Measurements from ENCODE around the gene ZC3HAV1L.
A peak's percentile ranks its signal among the peaks of the same experiment; 100 is the strongest.
"Not testable (repeated sequence)": the region's sequence is repeated elsewhere in the genome, so short reads cannot be mapped to it uniquely, and the experiment has no call there.

The ZC3HAV1L gene

DNA sequence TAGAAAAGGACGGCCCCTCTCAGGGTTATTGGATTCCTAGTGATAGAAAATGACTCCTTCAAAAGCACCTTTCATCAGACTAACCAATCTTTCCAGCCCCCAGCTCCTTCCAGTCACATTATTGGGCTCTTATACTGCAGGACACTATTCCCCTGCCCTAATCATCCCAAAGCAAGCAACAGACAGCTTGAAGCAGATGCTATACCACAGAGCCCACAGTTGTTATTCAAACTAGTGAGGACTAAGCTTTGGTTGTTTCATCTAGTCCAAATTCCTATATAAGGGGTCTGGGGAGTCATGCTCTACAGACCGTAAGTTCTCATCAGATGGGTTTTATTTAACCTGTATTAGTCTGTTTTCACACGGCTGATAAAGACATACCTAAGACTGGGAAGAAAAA, 24.5 kb downstream of the ZC3HAV1L start:
- DNase-seq = no peak

- no peak for DNase-seq
These were observed 31.3 kb downstream of the ZC3HAV1L start for GRCh38 chr7:139004321-139005090.

DNA sequence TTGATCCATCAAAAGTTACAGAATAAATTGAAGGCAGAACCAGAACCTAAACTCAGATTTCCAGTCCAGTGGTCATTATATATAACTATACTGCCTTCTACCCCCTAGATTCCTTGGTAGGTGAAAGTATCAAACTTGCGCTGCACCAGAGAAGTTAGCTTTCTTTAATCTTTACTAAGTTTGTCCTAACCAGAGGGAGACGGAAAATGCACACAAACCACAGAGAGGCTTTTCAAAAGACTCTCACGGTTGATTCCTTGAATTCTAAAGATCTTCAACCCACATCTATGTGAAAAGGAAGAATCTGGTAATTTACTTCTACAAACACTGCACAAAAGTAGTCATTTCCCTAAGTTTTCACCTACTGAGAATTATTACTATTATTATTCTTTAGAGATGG, 36.4 kb downstream of the ZC3HAV1L start:
- no peak for DNase-seq

DNA sequence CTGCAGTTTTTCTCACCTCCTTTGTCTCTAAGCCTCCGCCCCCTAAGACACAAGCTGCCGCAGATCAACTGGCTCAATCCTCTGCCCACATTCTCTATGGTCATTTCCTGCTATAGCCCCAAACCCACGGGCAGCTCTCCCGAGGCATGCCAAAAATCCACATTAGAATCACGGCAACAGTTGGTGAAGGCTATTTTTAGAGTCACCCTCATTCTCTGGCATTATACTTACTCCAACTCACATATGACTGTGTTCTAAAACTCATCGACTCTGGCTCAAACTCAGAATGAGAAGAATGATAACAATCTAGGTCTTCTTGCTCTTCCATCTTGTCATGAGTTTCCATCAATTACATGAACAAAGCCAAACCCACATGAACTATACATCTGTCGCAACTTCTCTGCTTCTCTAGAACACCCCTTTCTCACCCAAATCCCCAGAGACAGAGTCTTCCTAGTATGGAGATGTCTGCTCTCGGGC, 43.8 kb downstream of the ZC3HAV1L start:
- DNase-seq = no peak

DNA sequence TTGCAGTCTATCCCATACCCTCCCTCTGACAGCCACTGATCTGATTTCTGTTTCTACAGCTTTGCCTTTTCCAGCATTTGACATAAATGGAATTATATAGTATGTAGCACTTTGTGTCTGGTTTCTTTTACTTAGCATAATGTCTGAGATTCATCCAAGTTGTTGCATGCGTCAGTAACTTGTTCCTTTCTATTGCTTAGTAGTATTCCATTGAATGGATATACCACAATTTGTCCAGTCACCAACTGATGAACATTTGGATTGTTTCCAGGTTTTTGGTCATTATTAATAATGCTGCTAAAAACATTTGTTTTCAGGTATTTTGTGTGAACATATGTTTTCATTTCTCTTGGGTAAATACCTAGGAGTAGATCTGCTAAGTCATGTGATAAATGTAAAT, 48.2 kb downstream of the ZC3HAV1L start:
- no peak for DNase-seq

DNA sequence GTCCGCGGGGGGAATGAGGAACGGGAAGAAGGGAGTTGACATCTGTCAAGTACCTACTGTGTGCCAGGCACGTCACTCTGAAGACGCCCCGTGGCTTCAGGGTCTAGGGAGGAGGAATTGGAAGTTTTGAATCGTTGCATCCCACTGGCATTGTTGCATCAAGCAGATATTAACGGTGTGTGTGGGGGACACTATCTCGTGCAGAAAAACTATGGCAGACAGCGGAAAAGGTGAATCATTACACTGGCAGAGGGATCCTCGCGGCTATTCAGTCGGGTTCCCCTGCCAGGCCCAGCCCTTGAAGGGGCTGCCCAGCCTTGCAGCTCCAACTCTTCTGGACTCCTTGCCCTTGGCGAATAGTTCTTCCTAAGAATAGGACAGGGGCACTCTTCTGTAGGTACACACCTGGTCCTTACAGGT, 53.6 kb downstream of the ZC3HAV1L start:
- no peak for DNase-seq

DNA sequence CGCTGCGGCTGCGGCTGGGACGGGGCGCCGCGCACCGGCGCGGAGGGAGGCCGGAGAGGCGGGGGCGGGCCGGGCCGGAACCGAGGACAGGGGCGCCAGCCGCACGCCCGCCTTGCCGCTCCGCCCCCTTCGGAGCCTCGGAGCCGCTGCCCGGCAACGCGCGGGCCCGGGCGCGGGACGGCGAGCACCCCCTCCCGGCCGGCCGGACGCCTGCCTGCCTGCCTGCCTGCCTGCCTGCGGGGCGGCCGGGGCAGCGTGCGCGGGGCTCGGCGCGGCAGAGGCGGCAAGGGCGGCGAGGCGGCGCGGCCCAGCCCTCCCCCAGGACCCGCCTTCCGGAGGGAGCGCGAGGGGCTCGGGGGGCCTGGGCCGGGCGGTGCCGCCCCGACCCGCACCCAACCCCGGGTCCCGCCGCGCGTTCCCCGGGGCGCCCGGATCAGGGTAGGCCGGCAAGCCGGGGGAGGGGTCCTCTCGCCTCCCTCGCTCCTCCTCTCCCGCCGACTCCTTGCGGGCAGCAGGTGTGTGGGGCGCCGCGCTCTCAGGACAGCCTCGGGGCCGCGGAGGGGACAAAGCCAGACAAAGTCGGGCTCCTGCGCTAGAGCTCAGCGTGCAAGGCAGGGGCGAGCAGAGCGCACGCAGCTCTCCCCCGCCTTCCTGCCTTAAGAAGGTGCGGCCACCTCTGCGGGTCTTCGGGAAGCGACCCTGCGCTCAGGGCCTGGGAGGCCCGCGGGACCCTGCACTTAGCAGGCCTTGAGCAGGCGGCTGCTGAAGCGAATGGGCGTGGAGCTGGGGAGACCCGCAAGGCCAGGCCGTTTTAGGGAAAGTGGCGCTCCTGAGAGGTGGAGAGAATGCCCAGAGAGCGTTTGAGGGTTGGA, 54.3 kb downstream of the ZC3HAV1L start, which contains the start of gene KIAA1549:
KIAA1549 (minus strand) TSS at position 58 of the 872 bp plus-strand sequence. CDS start 120 bp downstream, outside the sequence.
- peak; percentile 81 for DNase-seq

GRCh38 chr7:138980563-138981291, 55.1 kb downstream of the ZC3HAV1L start:
- peak; percentile 66 for DNase-seq

- DNase-seq = no peak
These were observed 55.8 kb downstream of the ZC3HAV1L start for GRCh38 chr7:138979988-138980562.

DNA sequence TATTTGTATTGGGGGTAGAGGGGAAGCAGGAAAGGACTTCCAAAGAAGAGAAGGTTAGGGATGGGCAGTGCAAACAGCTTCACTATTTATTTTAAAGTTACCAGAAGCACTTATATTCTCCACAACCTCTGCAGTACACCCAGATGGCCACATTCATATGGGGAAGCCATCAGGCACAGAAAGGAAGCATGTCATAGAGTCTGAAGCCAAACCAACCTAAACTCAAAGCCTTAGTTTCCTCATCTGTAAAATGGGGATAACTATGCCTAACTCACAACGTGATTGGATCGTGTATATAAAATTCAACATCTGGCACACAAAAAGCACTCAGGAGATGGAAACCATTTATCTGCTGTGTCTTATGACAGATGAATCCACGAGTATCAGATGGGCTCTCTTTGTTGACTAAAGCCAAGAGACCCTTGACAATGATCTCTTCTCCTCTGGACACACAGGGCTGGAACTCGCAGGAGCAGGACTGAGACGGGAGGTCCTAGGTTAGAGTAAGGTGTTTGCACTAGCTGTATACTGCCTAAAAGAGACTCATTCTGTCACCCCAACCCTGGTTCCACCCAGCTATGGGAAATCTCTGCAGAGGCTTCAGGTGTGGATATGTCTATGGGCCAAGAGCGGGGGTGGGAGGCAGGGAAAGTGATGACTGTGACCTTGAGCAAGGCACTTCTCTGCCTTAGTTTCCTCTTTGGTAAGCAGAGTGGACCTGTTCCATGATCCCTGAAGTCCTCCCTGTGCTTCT, 56.4 kb downstream of the ZC3HAV1L start:
- DNase-seq = no peak

- DNase-seq = no peak
These were observed 57.2 kb downstream of the ZC3HAV1L start for GRCh38 chr7:138978541-138979184.

GRCh38 chr7:138976161-138976560, 59.7 kb downstream of the ZC3HAV1L start:
- not testable (repeated sequence) for DNase-seq
